Rectal smooth muscle tissue (tissue), 1 donor: Measurements from ENCODE around the gene MRPS9.

Experiments
- H3K27ac ChIP-seq: one replicate; pipeline ENCODE4 v1.7.0; 2013; ENCODE audit warnings: low read depth, low read length, inconsistent platforms
- H3K27me3 ChIP-seq: one replicate; pipeline ENCODE4 v1.7.0; 2013; ENCODE audit warnings: low read length; ENCODE audit not compliant: control insufficient read depth, insufficient read depth
- H3K36me3 ChIP-seq: one replicate; pipeline ENCODE4 v1.7.0; 2013; ENCODE audit warnings: low read length; ENCODE audit not compliant: control insufficient read depth, insufficient read depth
- H3K4me1 ChIP-seq: one replicate; pipeline ENCODE4 v1.7.0; 2013; ENCODE audit warnings: low read length; ENCODE audit not compliant: control insufficient read depth, insufficient read depth
- H3K4me3 ChIP-seq: one replicate; pipeline ENCODE4 v1.7.0; 2013; ENCODE audit warnings: low read length
- H3K9ac ChIP-seq: one replicate; pipeline ENCODE4 v1.7.0; 2013; ENCODE audit warnings: low read length

Gene MRPS9

DNA sequence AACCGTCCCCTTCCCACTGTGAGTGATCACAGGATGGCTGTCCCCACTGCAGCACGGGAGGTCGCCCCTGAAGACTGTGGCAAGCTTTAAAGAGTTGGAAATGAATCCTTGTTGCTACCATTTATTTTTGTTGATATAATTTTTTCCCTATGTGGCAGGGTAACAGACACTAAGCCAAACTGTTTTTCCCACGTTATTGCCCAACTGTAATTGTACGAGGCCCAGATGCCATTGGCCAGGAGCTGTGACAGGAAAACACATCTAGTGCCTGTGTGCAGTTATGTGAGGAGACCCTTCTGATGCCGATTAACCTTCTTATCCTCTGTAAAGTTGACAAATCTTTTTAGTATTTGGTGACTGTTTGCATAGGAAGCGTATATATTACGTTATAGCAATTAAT is 44.2 kb downstream of the MRPS9 start:
- H3K36me3 ChIP-seq = no peaks in the 10 kb centered on the region
- no peaks in the 10 kb centered on the region for H3K27me3 ChIP-seq
- H3K4me1 ChIP-seq = no peaks in the 10 kb centered on the region
- H3K4me3 ChIP-seq = no peak overlapping the region
- no peak overlapping the region for H3K27ac ChIP-seq
- no peak overlapping the region for H3K9ac ChIP-seq

GRCh38 chr2:105085525-105085924 is 47.7 kb downstream of the MRPS9 start:
- H3K4me3 ChIP-seq = no peak overlapping the region

DNA sequence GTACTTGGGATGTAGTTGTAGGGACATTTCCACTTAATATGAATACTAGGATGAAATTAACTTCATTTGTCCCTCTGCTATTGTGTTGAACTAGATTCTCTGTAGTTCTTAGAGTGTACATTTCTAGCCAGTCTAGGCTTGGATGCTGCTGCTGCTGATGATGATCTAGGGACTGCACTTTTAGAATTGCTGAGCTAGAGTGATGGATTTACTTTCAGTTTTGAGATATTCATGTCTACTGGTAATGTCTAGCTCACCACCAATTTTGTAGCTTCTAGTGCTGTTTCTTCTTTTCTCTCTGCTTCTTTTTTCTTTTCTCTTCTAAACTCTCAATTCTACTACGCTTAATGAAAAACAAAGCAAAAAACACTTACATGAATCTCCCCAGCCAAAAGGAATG is 49.4 kb downstream of the MRPS9 start:
- no peaks in the 10 kb centered on the region for H3K4me1 ChIP-seq
- H3K27ac ChIP-seq = no peak overlapping the region
- no peaks in the 10 kb centered on the region for H3K36me3 ChIP-seq
- no peak overlapping the region for H3K4me3 ChIP-seq
- no peaks in the 10 kb centered on the region for H3K27me3 ChIP-seq
- no peak overlapping the region for H3K9ac ChIP-seq

More at GRCh38 chr2:105085525-105085924, 47.7 kb downstream of the MRPS9 start:
- H3K36me3 ChIP-seq = no peaks in the 10 kb centered on the region
- H3K4me1 ChIP-seq = no peaks in the 10 kb centered on the region
- H3K9ac ChIP-seq = no peak overlapping the region
- H3K27me3 ChIP-seq = no peaks in the 10 kb centered on the region
- no peak overlapping the region for H3K27ac ChIP-seq

GRCh38 chr2:105090091-105090490 is 52.2 kb downstream of the MRPS9 start:
- no peaks in the 10 kb centered on the region for H3K4me1 ChIP-seq
- H3K9ac ChIP-seq = no peak overlapping the region
- H3K36me3 ChIP-seq = no peaks in the 10 kb centered on the region
- H3K27me3 ChIP-seq = no peaks in the 10 kb centered on the region
- no peak overlapping the region for H3K27ac ChIP-seq
- no peak overlapping the region for H3K4me3 ChIP-seq

DNA sequence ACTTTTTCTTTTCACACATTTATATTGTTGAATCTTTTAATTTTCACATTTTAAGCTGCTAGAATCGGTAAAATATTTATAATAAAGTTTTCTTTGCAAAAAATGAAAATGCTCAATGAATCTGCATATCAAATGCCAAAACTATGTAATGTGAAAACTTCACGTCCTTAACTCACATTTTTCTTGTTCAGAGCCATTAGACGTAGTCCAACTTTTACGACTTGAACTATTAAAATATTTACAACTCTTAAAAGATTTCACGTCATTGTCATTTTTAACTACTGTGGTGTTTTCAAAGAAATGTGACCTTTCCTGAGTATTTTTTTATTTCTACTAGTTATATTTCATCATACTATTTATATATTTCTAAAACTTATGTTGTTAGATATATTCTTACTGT is 54.9 kb downstream of the MRPS9 start:
- Histone ChIP-seq H3K4me1 (no peaks in the 10 kb centered on the region), H3K27me3 (no peaks in the 10 kb centered on the region), H3K36me3 (peaks cover 3% of the 10 kb centered on the region), H3K27ac (no peak overlapping the region), H3K4me3 (no peak overlapping the region), H3K9ac (no peak overlapping the region)

DNA sequence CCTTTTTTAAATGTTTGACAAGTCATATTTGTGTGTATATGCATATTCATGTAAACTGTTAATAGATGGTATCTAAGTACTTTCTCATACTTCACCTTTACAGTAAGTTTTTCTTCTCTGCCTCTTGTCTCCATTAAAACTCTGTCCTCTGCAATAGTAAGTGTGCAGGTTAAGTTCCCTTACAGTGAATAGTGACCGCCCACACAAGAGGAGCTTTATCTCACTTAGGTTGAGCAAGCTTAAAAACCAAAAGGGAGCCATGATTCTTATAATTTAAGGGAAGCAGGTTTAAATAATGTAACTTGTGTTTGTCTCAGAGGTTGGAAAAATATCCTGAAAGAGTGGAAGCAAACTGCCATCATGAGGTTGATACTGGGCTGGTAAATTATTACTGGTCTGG is 61.3 kb downstream of the MRPS9 start:
- Histone ChIP-seq H3K27ac (no peak overlapping the region), H3K9ac (no peak overlapping the region), H3K4me3 (no peak overlapping the region), H3K27me3 (no peaks in the 10 kb centered on the region), H3K4me1 (no peaks in the 10 kb centered on the region), H3K36me3 (peaks cover 3% of the 10 kb centered on the region)

GRCh38 chr2:105100046-105100840 is 62.4 kb downstream of the MRPS9 start:
- H3K27me3 ChIP-seq = no peaks in the 10 kb centered on the region
- no peak overlapping the region for H3K4me3 ChIP-seq
- H3K27ac ChIP-seq = no peak overlapping the region
- peaks cover 3% of the 10 kb centered on the region for H3K36me3 ChIP-seq
- no peaks in the 10 kb centered on the region for H3K4me1 ChIP-seq
- no peak overlapping the region for H3K9ac ChIP-seq

GRCh38 chr2:105102001-105102400 is 64.1 kb downstream of the MRPS9 start:
- no peak overlapping the region for H3K27ac ChIP-seq
- H3K4me3 ChIP-seq = no peak overlapping the region
- H3K27me3 ChIP-seq = no peaks in the 10 kb centered on the region
- H3K9ac ChIP-seq = no peak overlapping the region
- H3K4me1 ChIP-seq = no peaks in the 10 kb centered on the region
- peaks cover 2% of the 10 kb centered on the region for H3K36me3 ChIP-seq

GRCh38 chr2:105102963-105103421 is 65.1 kb downstream of the MRPS9 start:
- no peak overlapping the region for H3K4me3 ChIP-seq
- H3K36me3 ChIP-seq = no peaks in the 10 kb centered on the region
- no peak overlapping the region for H3K27ac ChIP-seq
- no peak overlapping the region for H3K9ac ChIP-seq
- H3K4me1 ChIP-seq = no peaks in the 10 kb centered on the region
- no peaks in the 10 kb centered on the region for H3K27me3 ChIP-seq

DNA sequence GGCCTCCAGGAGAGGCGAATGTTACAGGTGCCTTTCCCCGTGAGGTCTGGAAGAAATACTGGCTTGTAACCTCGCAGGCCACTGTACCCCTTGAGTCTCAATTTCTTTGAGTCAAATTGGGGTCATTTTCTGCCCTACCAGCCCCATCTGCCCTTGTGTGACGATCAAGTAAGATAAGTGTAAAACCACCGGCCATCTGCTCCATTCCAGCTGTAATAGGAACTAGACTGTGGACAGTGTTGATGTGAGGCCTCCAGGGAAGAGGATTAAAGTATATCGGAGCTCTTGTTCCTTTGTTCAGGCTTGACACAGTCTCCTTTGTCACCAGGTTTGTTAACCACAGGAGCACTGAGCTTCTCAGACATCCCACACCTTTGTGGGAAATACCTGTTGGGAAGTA is 65.6 kb downstream of the MRPS9 start:
- Histone ChIP-seq H3K27me3 (no peaks in the 10 kb centered on the region), H3K4me3 (no peak overlapping the region), H3K36me3 (no peaks in the 10 kb centered on the region), H3K4me1 (no peaks in the 10 kb centered on the region), H3K9ac (no peak overlapping the region), H3K27ac (no peak overlapping the region)

GRCh38 chr2:105104208-105104731 is 66.4 kb downstream of the MRPS9 start:
- Histone ChIP-seq H3K36me3 (no peaks in the 10 kb centered on the region), H3K27me3 (no peaks in the 10 kb centered on the region), H3K9ac (no peak overlapping the region), H3K4me3 (no peak overlapping the region), H3K4me1 (no peaks in the 10 kb centered on the region), H3K27ac (no peak overlapping the region)

GRCh38 chr2:105110295-105110829 is 72.5 kb downstream of the MRPS9 start:
- no peaks in the 10 kb centered on the region for H3K4me1 ChIP-seq

More at GRCh38 chr2:105110295-105110829, 72.5 kb downstream of the MRPS9 start:
- no peak overlapping the region for H3K4me3 ChIP-seq
- no peak overlapping the region for H3K27ac ChIP-seq
- no peaks in the 10 kb centered on the region for H3K36me3 ChIP-seq
- H3K9ac ChIP-seq = no peak overlapping the region
- no peaks in the 10 kb centered on the region for H3K27me3 ChIP-seq
